Measurements from ENCODE around the gene CNN3. TPM values are rescaled to one million over a fixed set of nuclear protein-coding genes. Genes with fewer than 3 reads are reported as not detected.

Gene CNN3
- total RNA-seq, 1 donor from 2014 or later = 215 TPM

DNA sequence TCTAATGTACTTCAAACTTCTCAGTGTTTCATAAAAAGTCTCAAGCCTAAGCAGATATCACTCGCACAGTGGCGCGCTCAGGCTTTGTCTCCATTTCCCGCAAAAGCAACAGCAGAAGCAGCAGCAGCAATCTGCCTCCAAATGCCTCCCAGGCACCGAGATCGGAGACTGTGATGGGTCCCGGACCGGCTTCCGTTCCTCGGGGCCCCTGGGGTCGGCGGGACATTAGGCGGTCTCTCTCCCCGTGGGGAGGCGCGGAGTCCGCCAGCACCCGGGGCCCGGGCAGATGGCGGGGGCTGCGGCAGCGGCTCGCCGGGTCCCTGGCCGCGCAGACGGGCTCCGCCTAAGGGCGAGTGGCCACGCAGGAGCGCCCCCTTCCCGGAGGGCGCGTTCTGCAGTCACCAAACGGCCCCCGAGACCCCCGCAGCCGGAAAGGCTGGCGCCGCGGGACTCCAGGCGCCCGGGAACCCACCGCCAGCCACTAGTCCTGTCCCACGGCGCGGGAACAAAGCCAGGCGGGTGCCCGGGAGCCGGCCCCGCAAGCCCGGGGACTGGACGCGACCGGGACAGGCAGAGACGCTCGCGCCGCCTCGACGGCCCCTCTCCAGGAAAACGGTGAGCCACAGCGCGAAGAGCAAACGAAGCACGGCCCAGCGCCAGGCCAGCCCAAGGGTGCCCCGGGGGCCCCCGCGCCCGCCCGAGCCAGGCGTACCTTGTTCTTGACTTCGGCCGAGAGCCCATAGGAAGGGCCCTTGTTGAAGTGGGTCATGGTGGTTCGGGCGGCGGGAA, 590 bp downstream of the CNN3 start:
- TF ChIP-seq, protein P1, sequence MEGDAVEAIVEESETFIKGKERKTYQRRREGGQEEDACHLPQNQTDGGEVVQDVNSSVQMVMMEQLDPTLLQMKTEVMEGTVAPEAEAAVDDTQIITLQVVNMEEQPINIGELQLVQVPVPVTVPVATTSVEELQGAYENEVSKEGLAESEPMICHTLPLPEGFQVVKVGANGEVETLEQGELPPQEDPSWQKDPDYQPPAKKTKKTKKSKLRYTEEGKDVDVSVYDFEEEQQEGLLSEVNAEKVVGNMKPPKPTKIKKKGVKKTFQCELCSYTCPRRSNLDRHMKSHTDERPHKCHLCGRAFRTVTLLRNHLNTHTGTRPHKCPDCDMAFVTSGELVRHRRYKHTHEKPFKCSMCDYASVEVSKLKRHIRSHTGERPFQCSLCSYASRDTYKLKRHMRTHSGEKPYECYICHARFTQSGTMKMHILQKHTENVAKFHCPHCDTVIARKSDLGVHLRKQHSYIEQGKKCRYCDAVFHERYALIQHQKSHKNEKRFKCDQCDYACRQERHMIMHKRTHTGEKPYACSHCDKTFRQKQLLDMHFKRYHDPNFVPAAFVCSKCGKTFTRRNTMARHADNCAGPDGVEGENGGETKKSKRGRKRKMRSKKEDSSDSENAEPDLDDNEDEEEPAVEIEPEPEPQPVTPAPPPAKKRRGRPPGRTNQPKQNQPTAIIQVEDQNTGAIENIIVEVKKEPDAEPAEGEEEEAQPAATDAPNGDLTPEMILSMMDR (IDR thresholded peaks at IDR 0.05) = peak; percentile 51
- H3K27ac ChIP-seq = peak overlapping the region; percentile 96
- H3K9me3 ChIP-seq = no peaks in the 10 kb centered on the region
- peak overlapping the region; percentile 73 for H3K4me3 ChIP-seq
- DNase-seq (peak; percentile 82), ATAC-seq (peak; percentile 56)
- peaks cover 44% of the 10 kb centered on the region for H3K4me1 ChIP-seq
- H3K27me3 ChIP-seq = no peaks in the 10 kb centered on the region
- H3K36me3 ChIP-seq = no peaks in the 10 kb centered on the region
- intact Hi-C loops (cut with DNase I) = loop anchor here (10.0 kb wide), 1 partner anchor 72 kb away; no protein-coding TSS in a partner anchor

DNA sequence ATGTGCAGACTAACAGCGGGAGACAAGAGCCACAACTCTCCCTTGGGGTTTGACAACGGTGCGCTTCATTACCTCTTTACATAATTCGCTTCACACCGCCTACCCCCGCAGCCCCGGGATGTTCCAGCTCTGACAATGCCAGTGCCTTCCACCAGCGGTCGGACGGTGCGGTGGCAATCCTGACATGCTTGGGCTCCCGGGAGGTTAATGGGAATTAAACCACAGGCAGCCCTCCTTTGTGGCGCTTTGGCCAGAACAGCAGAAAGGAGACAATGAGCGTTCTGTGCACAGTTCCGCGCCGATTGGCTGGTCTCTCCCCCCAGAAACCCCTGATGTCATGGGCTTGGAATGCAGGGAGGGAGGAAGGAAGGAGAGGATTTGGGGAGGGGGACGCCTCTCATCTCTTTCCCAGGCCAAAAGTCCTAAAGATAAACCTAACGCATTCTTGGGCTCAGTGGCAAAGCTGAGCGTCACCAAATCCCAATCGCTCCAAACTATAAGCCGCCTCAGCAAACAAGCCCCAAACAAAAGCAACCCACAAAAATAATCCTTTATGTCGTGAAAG, 1.3 kb downstream of the CNN3 start:
- TF ChIP-seq, protein P1 (IDR thresholded peaks at IDR 0.05) = no peak
- Histone ChIP-seq H3K9me3 (no peaks in the 10 kb centered on the region), H3K27ac (peak overlapping the region; percentile 96), H3K27me3 (no peaks in the 10 kb centered on the region), H3K36me3 (no peaks in the 10 kb centered on the region), H3K4me3 (peak overlapping the region; percentile 73), H3K4me1 (peaks cover 48% of the 10 kb centered on the region)
- ATAC-seq (peak; percentile 30), DNase-seq (peak; percentile 70)
- intact Hi-C loops (cut with DNase I) = loop anchor here (10.0 kb wide), 1 partner anchor 71 kb away; no protein-coding TSS in a partner anchor

DNA sequence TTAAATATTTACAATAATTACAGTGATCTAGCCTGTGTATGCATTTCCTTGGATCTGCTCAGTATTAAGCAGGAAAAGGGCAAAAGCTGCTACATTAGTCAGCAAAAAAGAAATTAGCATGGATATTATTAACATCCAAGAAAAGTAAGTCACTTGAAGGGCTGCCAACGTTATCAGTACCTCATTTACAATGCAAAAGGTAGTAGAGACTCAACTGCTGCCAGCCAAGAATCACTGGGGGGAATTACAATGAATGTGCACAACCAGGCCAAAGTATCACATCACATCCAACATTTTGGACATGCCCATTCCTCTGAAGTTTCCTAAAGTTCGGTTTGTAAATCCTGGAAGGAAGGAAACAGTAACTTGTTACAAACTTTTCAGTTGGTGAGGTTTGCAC, 1.9 kb downstream of the CNN3 start:
- intact Hi-C loops (cut with DNase I) = loop anchor here (10.0 kb wide), 1 partner anchor 70 kb away; no protein-coding TSS in a partner anchor
- Histone ChIP-seq H3K27ac (peak overlapping the region; percentile 96), H3K4me3 (peak overlapping the region; percentile 73), H3K4me1 (peaks cover 51% of the 10 kb centered on the region), H3K27me3 (no peaks in the 10 kb centered on the region), H3K36me3 (no peaks in the 10 kb centered on the region), H3K9me3 (no peaks in the 10 kb centered on the region)
- ATAC-seq (no peak), DNase-seq (no peak)
- TF ChIP-seq, protein P1 (IDR thresholded peaks at IDR 0.05) = no peak

DNA sequence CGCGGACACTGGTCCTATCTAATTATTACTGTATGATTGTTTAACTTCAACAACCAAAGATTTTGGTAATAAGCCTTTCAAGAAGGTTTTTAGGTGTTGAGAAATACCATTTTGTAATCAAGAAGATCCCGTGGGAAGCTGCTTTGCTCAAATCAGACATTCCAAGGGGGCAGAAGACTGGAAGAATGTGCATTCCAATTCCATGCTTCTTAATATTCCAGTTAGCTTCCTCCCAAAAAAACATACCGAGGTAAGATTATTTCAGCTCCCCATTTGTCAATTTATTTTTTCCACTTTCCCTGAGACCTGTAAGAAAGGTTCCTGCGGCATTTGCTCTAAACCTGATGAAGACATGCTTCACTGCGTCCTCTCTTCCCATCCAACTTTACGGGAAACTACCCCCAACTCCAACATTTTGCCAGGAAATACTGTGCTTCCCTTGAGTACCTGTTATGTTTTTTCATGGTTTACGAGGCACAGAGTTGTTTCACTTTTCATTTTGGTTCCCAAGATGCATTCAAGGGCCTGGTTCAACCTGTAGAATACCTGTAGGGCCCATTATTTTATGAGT, 4.1 kb downstream of the CNN3 start:
- Histone ChIP-seq H3K9me3 (no peaks in the 10 kb centered on the region), H3K4me3 (peak overlapping the region; percentile 73), H3K4me1 (peaks cover 48% of the 10 kb centered on the region), H3K27me3 (no peaks in the 10 kb centered on the region), H3K36me3 (no peaks in the 10 kb centered on the region), H3K27ac (peak overlapping the region; percentile 2)
- no peak for ATAC-seq
- TF ChIP-seq, protein P1 (IDR thresholded peaks at IDR 0.05) = no peak
- intact Hi-C loops (cut with DNase I) = loop anchor here (10.0 kb wide), 1 partner anchor 68 kb away; no protein-coding TSS in a partner anchor
- no peak for DNase-seq

DNA sequence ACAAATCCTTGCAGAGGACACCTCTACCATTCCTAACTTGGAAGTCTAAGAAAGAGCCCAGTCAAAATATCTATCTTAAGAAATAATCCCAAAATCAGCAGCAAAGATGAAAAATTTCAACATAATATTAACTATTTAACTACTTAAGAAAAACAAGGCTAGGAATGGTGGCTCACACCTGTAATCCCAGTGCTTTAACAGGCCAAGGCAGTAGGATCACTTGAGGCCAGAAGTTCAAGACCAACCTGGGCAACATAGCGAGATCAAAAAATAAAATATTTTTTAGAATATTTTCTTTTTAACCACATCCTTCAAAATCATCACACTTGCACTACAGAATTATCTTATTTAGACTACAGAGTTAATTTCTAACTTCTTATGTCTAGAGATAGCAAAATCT, 4.9 kb downstream of the CNN3 start:
- Histone ChIP-seq H3K4me3 (no peak overlapping the region), H3K27ac (no peak overlapping the region), H3K36me3 (no peaks in the 10 kb centered on the region), H3K9me3 (no peaks in the 10 kb centered on the region), H3K4me1 (peaks cover 51% of the 10 kb centered on the region), H3K27me3 (no peaks in the 10 kb centered on the region)
- ATAC-seq = no peak
- DNase-seq = no peak
- TF ChIP-seq, protein P1 (IDR thresholded peaks at IDR 0.05) = no peak
- intact Hi-C loops (cut with DNase I) = loop anchor here (10.0 kb wide), 1 partner anchor 67 kb away; no protein-coding TSS in a partner anchor

Measured in upper lobe of right lung (tissue), 1 donor.